GM21723 (cell line): ENCODE results near the gene DNAAF5.
"Not testable (repeated sequence)": the region's sequence is repeated elsewhere in the genome, so short reads cannot be mapped to it uniquely, and the experiment has no call there.

ENCODE experiments used
- ATAC-seq: cut with Tn5 transposase; IDR thresholded peaks from one replicate; pipeline ENCODE4 v1.9.1; 2021; ENCODE audit warnings: mild to moderate bottlenecking, moderate library complexity; ENCODE audit not compliant: unreplicated experiment

Gene DNAAF5

DNA sequence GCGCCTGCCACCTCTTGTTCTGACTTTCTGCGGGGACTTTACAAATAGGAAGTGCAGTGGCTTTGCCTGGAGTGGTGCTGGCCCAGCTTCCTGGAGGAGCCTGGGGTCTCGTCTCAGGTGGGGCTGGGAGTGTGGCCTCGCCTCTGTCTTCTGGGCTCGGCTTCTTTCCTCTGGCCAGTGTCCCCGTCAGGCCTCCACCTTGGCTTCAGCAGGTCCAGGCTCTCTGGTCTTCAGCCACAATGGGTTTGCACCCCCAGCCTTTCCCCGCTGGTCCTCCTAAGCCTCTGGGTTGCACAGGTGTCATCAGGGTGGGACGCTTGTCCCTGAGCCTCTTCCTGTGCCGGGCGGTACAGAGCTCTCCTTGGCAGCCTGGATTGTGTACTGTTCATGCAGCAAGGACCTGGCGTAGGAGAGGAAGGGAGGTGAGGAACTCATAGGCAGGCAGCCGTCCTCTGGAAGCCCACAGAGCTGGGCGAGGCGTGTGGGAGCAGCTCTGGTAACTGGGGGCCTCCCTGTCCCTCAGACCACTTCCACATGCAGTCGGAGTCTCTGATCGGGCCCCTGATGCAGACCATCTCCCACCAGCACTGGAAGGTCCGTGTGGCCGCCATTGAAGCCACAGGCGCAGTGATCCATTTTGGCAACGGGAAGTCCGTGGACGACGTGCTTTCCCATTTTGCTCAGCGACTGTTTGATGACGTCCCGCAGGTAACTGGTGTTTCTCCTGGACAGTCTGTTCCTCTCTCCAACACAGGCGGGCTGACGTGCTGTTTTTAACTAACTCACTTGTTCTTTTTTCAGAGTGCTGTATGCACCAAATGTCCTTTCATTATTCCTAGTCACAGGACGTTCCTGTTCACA is 2.9 kb downstream of the DNAAF5 start:
- no peak for ATAC-seq

DNA sequence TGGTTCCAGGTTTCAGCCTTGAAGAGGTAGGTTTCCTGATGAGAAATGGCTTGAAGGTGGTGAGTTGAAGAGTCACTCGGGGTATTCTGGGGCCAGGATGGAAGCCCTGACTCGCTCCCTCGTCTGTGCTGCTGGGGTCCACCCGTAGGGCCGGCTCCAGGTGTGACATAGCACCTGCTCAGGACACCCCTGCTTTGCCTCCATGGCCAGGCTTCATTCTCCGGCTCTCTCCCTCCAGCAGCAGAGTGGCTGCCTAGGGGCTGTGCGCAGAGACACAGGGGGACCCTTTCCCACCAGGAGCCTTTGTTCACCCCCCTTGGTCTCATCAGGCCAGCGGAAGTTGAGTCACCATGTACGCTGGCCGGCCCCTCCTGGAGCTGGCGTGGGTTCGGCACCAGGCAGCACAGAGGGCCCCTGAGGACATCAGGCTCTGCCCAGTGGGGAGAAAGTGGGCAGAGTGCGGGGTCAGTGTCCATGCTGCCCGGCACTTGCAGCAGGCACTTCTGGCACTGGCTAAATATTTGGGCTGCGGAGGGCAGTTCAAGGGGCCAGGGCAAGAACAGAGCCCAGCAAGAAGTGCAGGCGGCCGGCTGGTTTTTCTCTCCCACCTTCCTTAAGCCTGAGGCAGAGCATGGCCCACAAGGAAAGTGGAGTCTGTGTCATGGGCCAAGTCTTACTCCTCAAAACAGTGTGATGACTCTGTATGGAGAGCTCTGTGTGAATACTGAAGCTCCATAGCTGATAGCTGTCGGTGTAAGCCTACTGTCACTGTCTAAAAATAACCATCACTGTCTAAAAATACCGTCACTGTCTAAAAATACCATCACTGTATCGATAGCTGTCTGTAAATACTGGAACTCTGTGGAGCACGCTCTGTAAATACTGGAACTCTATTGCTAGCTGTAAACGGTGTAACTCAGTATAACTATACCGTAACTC is 4.3 kb downstream of the DNAAF5 start:
- no peak for ATAC-seq

DNA sequence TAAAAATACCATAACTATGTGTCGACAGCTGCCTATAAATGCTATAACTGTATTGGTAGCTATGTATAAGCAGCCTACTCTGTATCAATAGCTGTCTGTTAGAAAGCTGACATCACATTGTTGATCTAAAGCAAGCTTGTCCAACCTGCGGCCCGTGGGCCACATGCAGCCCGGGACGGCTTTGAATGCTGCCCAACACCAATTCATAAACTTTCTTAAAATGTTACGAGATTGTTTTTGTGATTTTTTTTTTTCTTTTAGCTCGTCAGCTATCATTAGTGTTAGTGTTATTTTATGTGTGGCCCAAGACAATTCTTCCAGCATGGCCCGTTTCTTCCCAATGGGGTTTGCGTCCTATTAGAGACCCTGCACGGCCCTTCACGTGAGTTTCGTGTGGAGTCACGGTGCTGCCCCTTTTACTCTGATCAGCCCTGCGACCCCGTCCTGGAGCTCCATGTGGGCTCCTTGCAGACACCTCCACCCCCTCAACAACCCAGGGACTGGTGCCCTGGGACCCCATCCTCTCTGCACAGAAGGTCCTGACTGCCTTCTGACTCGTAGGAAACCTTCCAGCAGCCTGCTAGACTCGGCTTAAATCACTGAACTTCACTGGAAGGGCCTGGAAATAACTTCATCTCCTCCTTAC is 5.1 kb downstream of the DNAAF5 start:
- no peak for ATAC-seq

DNA sequence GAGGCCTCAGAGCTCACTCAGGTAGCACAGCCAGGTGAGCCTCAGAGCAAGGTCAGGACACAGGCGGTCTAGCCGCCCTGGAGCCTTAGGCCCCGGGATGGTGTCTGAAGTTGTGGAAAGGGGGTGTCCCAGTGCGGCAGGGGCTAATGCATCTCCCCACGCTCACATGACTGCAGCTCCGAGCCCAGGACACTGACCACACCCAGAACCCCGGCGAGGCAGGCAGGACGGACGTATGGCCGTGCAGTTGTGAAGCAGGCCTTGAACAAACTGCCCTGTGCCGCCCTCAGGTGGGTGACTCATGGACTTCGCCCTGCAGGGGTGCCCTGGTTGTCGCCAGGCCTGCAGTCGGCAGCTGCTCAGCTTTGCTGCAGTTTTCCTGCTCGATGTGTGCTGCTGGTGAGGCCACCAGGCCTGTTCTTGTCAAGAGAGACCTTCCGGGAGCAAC is 5.6 kb downstream of the DNAAF5 start:
- no peak for ATAC-seq

DNA sequence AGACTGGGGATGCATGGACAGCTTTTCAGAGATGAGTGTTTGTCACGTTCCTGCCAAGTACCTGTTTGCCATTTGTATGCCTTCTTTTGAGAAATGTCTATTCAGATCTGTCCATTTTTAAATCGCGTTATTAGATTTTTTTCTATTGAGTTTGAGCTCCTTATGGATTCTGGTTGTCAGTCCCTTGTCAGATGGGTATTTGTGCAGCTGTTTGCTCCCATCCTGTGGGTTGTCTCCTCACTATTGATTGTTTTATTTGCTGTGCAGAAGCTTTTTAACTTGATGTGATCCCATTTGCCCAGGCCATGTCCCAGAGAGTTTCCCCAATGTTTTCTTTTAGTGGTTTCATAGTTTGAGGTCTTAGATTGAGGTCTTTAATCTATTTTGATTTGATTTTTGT is 6.1 kb downstream of the DNAAF5 start:
- no peak for ATAC-seq

DNA sequence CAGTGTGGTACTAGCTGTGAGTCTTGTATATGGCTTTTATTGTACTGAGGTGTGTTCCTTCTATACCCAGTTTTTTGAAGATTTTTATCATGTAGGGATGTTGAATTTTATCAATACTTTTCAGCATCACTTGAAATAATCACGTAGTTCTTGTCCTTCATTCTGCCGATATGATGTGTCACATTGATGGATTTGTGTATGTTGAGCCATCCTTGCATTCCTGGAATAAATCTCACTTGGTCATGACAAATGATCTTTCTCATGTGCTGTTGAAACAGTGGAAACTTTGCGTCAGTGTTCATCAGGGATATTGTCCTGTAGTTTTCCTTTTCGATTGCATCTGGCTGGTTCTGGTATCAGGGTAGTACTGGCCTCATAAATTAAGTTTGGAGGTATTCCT is 7.7 kb downstream of the DNAAF5 start:
- no peak for ATAC-seq

DNA sequence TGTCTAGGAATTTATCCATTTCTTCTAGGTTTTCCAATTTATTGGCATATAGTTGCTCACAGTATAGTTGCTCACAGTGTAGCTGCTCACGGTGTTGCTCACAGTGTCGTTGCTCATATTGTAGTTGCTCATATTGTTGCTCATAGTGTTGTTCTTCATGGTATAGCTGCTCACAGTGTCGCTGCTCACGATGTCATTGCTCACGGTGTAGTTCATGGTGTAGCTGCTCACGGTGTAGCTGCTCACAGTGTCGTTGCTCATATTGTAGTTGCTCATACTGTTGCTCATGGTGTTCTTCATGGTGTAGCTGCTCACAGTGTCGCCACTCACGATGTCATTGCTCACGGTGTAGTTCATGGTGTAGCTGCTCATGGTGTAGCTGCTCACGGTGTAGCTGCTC is 8.3 kb downstream of the DNAAF5 start:
- ATAC-seq = no peak

DNA sequence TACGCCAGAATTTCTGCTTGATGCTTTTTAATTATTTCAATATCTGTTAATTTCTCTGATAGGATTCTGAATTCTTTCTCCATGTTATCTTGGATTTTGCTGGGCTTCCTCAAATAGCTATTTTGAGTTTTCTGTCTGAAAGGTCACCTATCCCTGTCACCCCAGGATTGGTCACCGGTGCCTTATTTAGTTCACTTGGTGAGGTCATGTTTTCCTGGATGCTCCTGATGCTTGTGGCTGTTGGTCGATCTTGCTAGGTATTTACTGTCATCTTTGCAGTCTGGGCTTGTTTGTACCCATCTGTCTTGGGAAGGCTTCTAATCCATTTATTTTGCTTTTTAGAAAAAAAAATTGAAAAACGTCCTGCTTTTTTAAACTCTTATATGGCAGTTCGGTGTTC is 11.7 kb downstream of the DNAAF5 start:
- no peak for ATAC-seq

DNA sequence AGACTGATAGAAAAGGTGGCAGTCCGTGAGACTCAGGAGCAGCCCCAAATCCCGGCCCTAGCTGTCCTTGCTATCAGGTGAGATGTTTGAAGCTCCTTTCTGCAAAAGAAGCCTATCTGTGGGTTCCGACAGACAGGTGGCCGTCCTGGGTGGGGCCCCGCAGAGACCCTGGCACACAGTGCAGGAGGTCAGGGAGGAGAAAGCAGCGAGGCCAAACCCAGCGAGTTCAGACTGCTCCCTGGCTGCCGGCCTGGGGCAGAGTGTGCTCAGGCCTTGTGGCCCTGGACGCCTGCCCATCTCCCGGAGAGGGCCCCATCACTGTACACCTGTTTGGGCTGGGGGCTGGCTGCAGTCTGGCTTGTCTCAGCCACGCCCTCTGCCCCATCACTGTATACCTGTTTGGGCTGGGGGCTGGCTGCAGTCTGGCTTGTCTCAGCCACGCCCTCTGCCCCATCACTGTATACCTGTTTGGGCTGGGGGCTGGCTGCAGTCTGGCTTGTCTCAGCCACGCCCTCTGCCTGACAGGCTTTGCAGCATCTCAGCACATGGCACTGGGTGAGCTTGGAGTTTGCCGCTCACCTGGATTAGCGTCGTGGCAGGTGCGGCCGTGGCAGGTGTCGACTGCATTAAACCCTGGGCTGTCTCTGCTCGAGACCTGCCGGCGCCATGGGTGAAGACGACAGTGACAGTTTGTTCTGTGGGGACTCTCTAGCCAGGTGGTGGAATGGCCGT is 12.4 kb downstream of the DNAAF5 start:
- no peak for ATAC-seq

DNA sequence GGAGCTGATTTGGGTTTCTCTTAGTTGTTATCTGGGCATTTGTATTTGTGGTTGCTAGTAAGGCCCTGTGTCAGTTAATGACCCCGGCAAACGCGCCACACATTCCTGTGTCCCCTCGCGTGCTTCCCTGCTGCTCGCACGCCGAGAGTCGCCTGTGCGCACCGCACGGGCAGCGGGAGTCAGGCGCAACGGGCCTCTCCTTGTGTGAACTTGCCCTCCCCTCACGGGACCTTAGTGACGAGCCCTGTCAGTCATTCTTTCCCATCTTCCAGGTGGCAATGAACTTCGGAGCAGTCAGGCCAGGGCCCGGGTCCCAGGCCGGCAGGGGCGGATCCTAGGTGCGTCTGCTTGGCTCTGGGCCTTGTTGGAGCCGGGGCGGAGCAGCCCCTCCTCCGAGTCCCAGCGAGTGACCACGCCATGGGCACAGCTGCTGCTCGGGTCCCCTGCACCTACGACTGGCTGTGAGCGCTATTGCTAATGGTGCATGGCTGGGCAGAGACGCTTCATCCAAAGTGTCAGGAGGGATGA is 13.0 kb downstream of the DNAAF5 start:
- no peak for ATAC-seq

DNA sequence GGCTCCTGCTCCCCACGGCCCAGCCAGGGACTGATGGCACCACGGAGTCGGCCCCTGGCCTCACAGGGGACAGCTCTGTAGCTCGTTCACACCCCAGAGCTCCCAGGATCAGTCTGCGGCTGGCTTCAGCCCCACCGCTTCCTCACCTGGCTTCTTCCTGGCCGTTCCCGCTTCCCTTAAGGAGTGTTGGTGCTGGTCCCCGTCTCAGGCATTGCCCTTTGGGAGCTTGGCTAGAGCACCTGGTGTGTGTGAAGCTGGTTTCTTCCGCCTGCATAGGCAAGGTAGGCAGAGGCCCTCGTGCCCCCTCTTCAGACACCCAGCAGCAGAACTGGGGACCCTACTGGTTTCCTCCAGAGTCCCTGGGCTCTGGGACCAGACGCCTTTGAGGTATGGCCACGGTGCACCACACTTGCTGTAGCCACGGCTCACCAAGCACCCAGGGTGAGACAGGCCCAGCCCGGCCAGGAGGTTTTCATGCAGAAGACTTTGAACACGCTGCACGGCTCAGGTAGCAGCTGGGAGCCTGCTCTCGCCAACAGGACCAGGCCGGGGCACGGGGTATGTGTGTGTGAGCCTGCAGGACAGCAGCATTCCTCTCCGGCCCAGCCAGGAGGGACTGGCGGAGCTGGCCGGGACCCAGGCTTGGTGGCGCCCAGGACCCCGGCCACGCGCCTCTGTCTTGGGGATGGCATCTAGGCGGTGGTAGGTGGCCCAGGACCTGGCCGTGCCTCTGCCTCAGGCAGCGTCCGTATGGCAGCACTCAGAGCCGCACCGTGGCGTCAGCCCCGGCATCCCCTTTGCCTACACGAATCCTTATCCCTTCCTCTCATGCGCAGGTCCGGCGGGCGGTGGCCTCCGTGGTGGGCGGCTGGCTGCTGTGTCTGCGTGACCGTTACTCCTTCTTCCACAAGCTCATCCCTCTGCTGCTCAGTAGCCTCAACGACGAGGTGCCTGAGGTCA is 13.8 kb downstream of the DNAAF5 start:
- no peak for ATAC-seq

DNA sequence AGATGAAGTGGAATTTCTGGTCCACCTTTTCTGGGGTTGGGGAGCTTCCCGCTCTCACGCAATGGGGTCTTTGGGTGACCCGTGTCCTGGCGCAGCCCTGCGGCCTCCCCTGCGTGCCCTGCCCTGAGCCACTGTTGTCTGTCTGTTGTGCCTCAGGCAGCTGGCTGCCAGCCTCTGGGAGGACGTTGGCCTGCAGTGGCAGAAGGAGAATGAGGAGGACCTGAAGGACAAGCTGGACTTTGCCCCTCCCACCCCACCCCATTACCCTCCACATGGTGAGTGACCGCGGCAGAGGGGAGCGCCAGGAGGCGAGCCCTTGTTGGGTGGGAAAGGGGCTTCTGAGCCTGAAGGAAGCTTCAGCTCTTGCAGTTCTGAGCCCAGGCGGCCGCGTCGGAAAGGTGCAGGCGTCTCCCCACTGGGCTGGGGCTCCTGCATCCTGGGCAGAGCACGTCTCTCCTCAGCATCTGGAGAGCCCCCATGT is 14.7 kb downstream of the DNAAF5 start:
- ATAC-seq = no peak

DNA sequence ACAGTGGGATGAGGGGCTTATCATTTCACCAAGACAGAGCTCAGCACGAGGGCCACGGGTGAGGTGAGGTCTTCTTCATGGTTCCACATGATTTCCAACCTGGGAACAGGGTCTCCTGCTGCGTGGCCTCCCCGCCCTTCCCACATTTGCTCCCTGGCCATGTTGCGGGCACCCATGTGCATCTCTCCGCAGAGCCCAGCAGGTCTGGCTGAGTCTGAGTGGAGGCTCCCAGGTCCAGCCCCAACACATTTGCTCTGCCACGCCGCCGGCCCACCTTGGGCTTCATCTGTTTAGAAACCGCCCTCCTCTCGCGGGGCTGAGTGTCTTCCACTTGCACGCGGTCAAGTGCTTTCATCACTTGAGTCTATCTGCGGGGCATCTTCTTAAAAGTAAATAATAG is 15.4 kb downstream of the DNAAF5 start:
- ATAC-seq = no peak

DNA sequence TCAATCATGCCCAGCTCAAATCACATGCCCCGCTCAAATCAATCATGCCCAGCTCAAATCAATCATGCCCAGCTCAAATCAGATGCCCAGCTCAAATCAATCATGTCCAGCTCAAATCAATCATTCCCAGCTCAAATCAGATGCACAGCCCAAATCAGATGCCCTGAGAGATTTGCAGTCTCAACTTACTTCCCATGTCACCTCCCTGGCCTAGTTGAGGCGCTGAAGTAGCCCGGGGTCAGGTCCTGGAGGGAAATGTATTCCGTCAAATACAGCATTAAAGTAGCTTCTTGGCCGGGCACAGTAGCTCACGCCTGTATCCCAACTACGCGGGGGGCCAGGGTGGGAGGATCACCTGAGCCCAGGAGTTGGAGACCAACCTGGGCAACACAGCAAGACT is 16.3 kb downstream of the DNAAF5 start:
- ATAC-seq = no peak

DNA sequence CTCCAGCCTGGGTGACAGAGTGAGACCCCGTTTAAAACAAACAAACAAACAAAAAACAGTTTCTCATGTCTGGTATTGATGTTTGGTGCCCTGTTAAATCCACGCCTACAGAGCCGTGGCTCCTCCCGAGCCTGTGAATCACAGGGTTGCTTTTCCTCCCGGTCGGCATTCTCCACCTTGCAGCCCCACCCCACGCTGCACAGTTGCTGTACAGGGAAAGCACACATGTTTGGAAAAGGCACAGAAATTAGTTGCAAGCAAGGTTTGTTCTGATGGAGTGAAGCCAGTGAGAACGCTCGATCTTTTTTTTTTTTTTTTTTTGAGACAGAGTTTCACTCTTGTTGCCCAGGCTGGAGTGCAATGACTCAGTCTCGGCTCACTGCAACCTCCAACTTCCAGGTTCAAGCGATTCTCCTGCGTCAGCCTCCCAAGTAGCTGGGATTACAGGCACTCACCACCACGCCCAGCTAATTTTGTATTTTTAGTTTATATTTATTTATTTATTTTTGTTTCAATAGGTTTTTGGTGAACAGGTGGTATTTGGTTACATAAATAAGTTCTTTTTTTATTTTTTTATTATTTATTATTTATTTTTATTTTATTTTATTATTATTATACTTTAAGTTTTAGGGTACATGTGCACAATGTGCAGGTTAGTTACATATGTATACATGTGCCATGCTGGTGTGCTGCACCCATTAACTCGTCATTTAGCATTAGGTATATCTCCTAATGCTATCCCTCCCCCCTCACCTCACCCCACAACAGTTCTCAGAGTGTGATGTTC is 17.0 kb downstream of the DNAAF5 start:
- not testable (repeated sequence) for ATAC-seq

DNA sequence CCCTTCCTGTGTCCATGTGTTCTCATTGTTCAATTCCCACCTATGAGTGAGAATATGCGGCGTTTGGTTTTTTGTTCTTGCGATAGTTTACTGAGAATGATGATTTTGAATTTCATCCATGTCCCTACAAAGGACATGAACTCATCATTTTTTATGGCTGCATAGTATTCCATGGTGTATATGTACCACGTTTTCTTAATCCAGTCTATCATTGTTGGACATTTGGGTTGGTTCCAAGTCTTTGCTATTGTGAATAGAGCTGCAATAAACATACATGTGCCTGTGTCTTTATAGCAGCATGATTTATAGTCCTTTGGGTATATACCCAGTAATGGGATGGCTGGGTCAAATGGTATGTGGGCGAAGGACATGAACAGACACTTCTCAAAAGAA is 17.6 kb downstream of the DNAAF5 start:
- not testable (repeated sequence) for ATAC-seq

DNA sequence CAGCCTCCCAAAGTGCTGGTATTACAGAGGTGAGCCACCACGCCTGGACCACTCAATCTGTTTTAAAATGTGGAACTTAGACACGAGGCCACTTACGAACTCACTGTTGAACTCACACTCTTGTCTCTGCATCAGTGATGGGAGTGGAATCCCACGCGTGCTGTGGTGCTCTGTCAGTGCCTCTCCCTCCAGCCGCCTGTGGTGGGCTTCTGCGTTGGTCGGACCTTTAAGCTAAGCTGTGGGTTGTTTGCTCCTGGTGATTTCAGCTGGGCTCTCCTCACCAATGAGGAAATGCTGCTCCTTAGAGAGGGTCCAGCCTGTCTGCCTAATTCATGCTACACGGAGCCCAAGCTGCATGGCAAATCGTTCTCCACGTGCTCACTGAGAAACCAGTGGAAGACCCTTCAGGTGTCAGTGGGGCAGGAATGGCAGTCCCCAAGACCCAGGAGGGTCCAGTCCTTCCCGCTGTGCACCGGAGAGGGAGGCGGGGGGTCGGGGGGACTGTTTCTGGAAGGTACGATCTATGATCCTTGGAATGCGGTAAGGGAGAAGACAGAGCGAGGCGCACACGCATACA is 18.4 kb downstream of the DNAAF5 start:
- ATAC-seq = no peak
